ENCODE data around the gene WLS. TPM values are rescaled to one million over a fixed set of nuclear protein-coding genes. Genes with fewer than 3 reads are reported as not detected.
"Not testable (repeated sequence)": the region's sequence is repeated elsewhere in the genome, so short reads cannot be mapped to it uniquely, and the experiment has no call there.

Gene WLS
- total and polyA plus RNA-seq, 2 donors (not counting 1 experiment from before 2014, with no cell fraction given): 156 to 269 TPM

DNA sequence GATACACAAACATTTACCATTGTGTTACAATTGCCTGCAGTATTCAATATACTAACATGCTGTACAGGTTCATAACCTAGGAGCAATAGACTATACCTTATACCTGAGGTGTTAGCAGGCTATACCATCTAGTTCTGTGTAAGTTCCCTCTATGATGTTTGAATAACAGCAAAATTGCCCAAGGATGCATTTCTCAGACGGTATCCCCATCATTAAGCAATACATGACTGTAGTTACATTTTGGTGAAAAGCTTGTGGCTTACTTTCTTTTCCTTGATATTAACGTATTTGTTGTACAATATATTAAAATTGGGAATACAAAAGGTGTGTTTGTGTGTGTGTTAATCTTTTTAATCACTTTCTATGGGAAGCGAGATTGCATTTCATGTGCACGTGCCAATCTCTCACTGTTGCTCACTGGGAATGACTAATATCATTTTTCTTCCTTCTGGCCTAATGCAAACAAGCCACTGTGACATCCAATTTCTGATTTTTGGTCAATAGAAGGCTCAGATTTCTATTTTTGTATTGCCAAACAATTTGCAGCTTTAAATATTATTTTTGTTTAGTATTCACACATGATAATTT is 36.7 kb upstream of the WLS start:
- Histone ChIP-seq H3K4me1 (ENCODE audit: control insufficient read depth, extremely low read depth, insufficient read depth, low read length) (no peaks in the 10 kb centered on the region), H3K9ac (ENCODE audit: insufficient read depth, low read length) (no peak overlapping the region), H3K4me2 (ENCODE audit: extremely low read depth, insufficient read depth, low read length) (no peak overlapping the region), H3K36me3 (ENCODE audit: control insufficient read depth, insufficient read depth, low read length) (no peaks in the 10 kb centered on the region), H2AFZ (ENCODE audit: low read length) (no peak overlapping the region), H4K20me1 (ENCODE audit: control insufficient read depth, extremely low read depth, insufficient read depth, low read length) (no peaks in the 10 kb centered on the region), H3K4me3 (replicated peaks in 1 of 4; ENCODE audit: control extremely low read depth in 1 of 4, insufficient read depth in 1 of 4, low read depth in 3 of 4, low read length in 4 of 4) (no peak overlapping the region), H3K27me3 (ENCODE audit: control insufficient read depth, insufficient read depth, low read length) (no peaks in the 10 kb centered on the region), H3K27ac (ENCODE audit: insufficient read depth, low read length) (no peak overlapping the region), H3K79me2 (ENCODE audit: control insufficient read depth, insufficient read depth, low read length) (no peaks in the 10 kb centered on the region), H3K9me3 (ENCODE audit: control insufficient read depth, insufficient read depth, low read depth, low read length) (no peaks in the 10 kb centered on the region)
- TF ChIP-seq EZH2 (IDR thresholded peaks at IDR 0.05; ENCODE audit: low read length, missing control alignments): no peak
- TF ChIP-seq CTCF (conservative IDR thresholded peaks at IDR 0.05 in 1 of 2, IDR thresholded peaks at IDR 0.05 in 1 of 2; ENCODE audit: low read depth in 1 of 2, low read length in 2 of 2): no peak
- DNase-seq (ENCODE audit: low read depth in 2 of 2): no peak

DNA sequence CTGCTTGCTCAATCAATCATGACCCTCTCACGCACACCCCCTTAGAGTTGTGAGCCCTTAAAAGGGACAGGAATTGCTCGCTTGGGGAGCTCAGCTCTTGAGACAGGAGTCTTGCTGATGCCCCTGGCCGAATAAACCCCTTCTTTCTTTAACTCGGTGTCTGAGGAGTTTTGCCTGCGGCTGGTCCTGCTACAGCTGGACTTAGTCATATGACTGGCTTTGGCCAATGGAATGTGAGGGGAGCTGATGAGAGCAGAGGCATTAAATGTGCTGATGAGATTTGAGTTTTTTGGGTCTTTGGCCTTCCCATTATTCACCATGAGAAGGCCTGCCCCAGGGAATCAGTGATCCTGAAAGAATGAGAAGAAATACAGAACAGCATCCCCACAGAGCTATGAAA is 24.5 kb upstream of the WLS start:
- H3K27me3 ChIP-seq (ENCODE audit: control insufficient read depth, insufficient read depth, low read length); H3K79me2 ChIP-seq (ENCODE audit: control insufficient read depth, insufficient read depth, low read length); H3K4me3 ChIP-seq (replicated peaks in 1 of 4; ENCODE audit: control extremely low read depth in 1 of 4, insufficient read depth in 1 of 4, low read depth in 3 of 4, low read length in 4 of 4); H3K4me2 ChIP-seq (ENCODE audit: extremely low read depth, insufficient read depth, low read length); H2AFZ ChIP-seq (ENCODE audit: low read length); H3K9me3 ChIP-seq (ENCODE audit: control insufficient read depth, insufficient read depth, low read depth, low read length); H3K36me3 ChIP-seq (ENCODE audit: control insufficient read depth, insufficient read depth, low read length); H4K20me1 ChIP-seq (ENCODE audit: control insufficient read depth, extremely low read depth, insufficient read depth, low read length); DNase-seq (ENCODE audit: low read depth in 2 of 2); H3K9ac ChIP-seq (ENCODE audit: insufficient read depth, low read length); H3K4me1 ChIP-seq (ENCODE audit: control insufficient read depth, extremely low read depth, insufficient read depth, low read length); H3K27ac ChIP-seq (ENCODE audit: insufficient read depth, low read length): not testable (repeated sequence)

- Histone ChIP-seq H3K4me2 (ENCODE audit: extremely low read depth, insufficient read depth, low read length) (no peak overlapping the region), H3K36me3 (ENCODE audit: control insufficient read depth, insufficient read depth, low read length) (no peaks in the 10 kb centered on the region), H3K9ac (ENCODE audit: insufficient read depth, low read length) (no peak overlapping the region), H4K20me1 (ENCODE audit: control insufficient read depth, extremely low read depth, insufficient read depth, low read length) (no peaks in the 10 kb centered on the region), H2AFZ (ENCODE audit: low read length) (no peak overlapping the region), H3K4me1 (ENCODE audit: control insufficient read depth, extremely low read depth, insufficient read depth, low read length) (no peaks in the 10 kb centered on the region), H3K9me3 (ENCODE audit: control insufficient read depth, insufficient read depth, low read depth, low read length) (no peaks in the 10 kb centered on the region), H3K79me2 (ENCODE audit: control insufficient read depth, insufficient read depth, low read length) (no peaks in the 10 kb centered on the region), H3K4me3 (replicated peaks in 1 of 4; ENCODE audit: control extremely low read depth in 1 of 4, insufficient read depth in 1 of 4, low read depth in 3 of 4, low read length in 4 of 4) (no peak overlapping the region), H3K27me3 (ENCODE audit: control insufficient read depth, insufficient read depth, low read length) (no peaks in the 10 kb centered on the region), H3K27ac (ENCODE audit: insufficient read depth, low read length) (no peak overlapping the region)
- no peak for TF ChIP-seq EZH2 (IDR thresholded peaks at IDR 0.05; ENCODE audit: low read length, missing control alignments)
- TF ChIP-seq CTCF (conservative IDR thresholded peaks at IDR 0.05 in 1 of 2, IDR thresholded peaks at IDR 0.05 in 1 of 2; ENCODE audit: low read depth in 1 of 2, low read length in 2 of 2): no peak
- no peak for DNase-seq (ENCODE audit: low read depth in 2 of 2)
These were observed 23.0 kb upstream of the WLS start for GRCh38 chr1:68255301-68255700.

Data from fibroblast of lung (primary cell).